HG03045 (cell line): ENCODE measurements around the gene RSPRY1.

Experiments used
- ATAC-seq: cut with Tn5 transposase; IDR thresholded peaks from one replicate; pipeline ENCODE4 v1.9.1; 2021; ENCODE audit warnings: mild to moderate bottlenecking, moderate library complexity; ENCODE audit not compliant: unreplicated experiment

Gene RSPRY1

GRCh38 chr16:57152096-57153093 is 33.7 kb upstream of the RSPRY1 start:
- ATAC-seq, result no peak

GRCh38 chr16:57153841-57154240 is 32.3 kb upstream of the RSPRY1 start:
- ATAC-seq, result no peak

- ATAC-seq, result no peak
Measured at GRCh38 chr16:57155702-57156350, 30.3 kb upstream of the RSPRY1 start.

- no peak for ATAC-seq
Measured at GRCh38 chr16:57156351-57156703, 29.8 kb upstream of the RSPRY1 start.

- no peak for ATAC-seq
Measured at GRCh38 chr16:57157533-57157932, 28.6 kb upstream of the RSPRY1 start.

GRCh38 chr16:57159447-57159846 is 26.7 kb upstream of the RSPRY1 start:
- no peak for ATAC-seq

GRCh38 chr16:57163842-57164241 is 22.3 kb upstream of the RSPRY1 start:
- no peak for ATAC-seq

GRCh38 chr16:57165483-57165882 is 20.6 kb upstream of the RSPRY1 start:
- ATAC-seq, result no peak

- no peak for ATAC-seq
Measured at GRCh38 chr16:57165938-57166337, 20.2 kb upstream of the RSPRY1 start.

GRCh38 chr16:57166451-57166850 is 19.7 kb upstream of the RSPRY1 start:
- ATAC-seq, result no peak

GRCh38 chr16:57166951-57167350 is 19.2 kb upstream of the RSPRY1 start:
- no peak for ATAC-seq

GRCh38 chr16:57167538-57167937 is 18.6 kb upstream of the RSPRY1 start:
- ATAC-seq, result no peak

GRCh38 chr16:57167953-57168352 is 18.2 kb upstream of the RSPRY1 start:
- ATAC-seq, result no peak

- no peak for ATAC-seq
Measured at GRCh38 chr16:57169327-57169726, 16.8 kb upstream of the RSPRY1 start.

- ATAC-seq, result no peak
Measured at GRCh38 chr16:57172721-57173290, 13.3 kb upstream of the RSPRY1 start.

GRCh38 chr16:57175896-57176295 is 10.2 kb upstream of the RSPRY1 start:
- no peak for ATAC-seq

- ATAC-seq, result no peak
Measured at GRCh38 chr16:57178196-57178595, 7.9 kb upstream of the RSPRY1 start.

GRCh38 chr16:57178793-57179212 is 7.3 kb upstream of the RSPRY1 start:
- ATAC-seq, result no peak

- ATAC-seq, result no peak
Measured at GRCh38 chr16:57179215-57179828, 6.8 kb upstream of the RSPRY1 start.

GRCh38 chr16:57184113-57184512 is 2.0 kb upstream of the RSPRY1 start:
- ATAC-seq, result no peak

GRCh38 chr16:57184887-57185445 is 1.2 kb upstream of the RSPRY1 start:
- no peak for ATAC-seq
